Neural crest cell (in vitro differentiated cells): Measurements from ENCODE around the gene ERRFI1. TPM values are rescaled to one million over a fixed set of nuclear protein-coding genes. Genes with fewer than 3 reads are reported as not detected.

Experiments used
- DNase-seq: peaks from one replicate; pipeline ENCODE4 v3.0.0; 2021; ENCODE audit warnings: low read depth, mixed read lengths, low spot score
- H3K27ac Mint-ChIP-seq: one replicate; pipeline ENCODE4 v1.8.0; 2021; ENCODE audit warnings: mild to moderate bottlenecking, mixed read lengths; ENCODE audit not compliant: unreplicated experiment
- H3K27me3 Mint-ChIP-seq: 2 replicates; pipeline ENCODE4 v1.8.0; 2021; ENCODE audit warnings: low read depth, mild to moderate bottlenecking, mixed read lengths
- H3K36me3 Mint-ChIP-seq: 2 replicates; pipeline ENCODE4 v1.8.0; 2021; ENCODE audit warnings: low read depth, mild to moderate bottlenecking, mixed read lengths
- H3K4me1 Mint-ChIP-seq: 2 replicates; pipeline ENCODE4 v1.8.0; 2021; ENCODE audit warnings: mixed read lengths
- H3K4me3 Mint-ChIP-seq: one replicate; pipeline ENCODE4 v1.8.0; 2021; ENCODE audit warnings: mild to moderate bottlenecking, mixed read lengths
- H3K9me3 Mint-ChIP-seq: 2 replicates; pipeline ENCODE4 v1.8.0; 2021; ENCODE audit warnings: mixed read lengths
- total RNA-seq: library from RNA; stranded (reverse); gene quantifications from 2 replicates; pipeline ENCODE4 v1.2.1, GENCODE V29; 2021
- TF ChIP-seq, protein P1 (sequence below): fragments of 200-600 bp; sonication (generic); conservative IDR thresholded peaks from 2 replicates; pipeline ENCODE4 v1.5.0; 2021; ENCODE audit warnings: antibody characterized with exemption, mild to moderate bottlenecking

The ERRFI1 gene
- total RNA-seq, 1 donor from 2014 or later = 23.3 TPM

DNA sequence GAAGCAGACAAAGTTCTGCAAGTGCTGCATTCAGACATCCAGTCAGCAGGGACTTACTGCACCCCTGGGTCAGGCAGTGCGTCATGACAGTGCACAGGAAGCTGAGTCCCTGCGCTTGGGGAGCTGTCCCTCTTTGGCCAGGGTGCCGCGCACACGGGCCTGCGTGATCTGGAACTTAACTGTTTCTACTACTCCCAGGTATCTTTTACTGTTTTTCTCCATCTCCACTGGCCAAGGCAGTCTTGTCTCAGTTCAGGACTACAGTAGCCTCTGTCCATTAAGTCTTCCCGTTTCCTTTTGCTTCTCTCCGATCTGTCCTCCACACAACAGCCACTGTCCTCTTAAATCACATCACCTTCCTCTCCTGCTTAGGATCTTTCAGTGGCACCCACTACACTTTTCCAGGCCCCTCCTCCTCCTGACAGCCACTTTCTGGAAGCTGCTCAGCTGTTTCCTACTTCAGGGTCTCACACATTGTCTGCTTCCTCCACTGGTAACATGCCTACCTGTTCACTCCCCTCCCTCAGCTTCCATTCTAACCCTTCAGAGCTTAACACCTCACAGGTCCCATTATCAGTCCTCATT, 15.9 kb downstream of the ERRFI1 start:
- H3K4me3 Mint-ChIP-seq = no peak overlapping the region
- no peaks in the 10 kb centered on the region for H3K27me3 Mint-ChIP-seq
- TF ChIP-seq, protein P1, sequence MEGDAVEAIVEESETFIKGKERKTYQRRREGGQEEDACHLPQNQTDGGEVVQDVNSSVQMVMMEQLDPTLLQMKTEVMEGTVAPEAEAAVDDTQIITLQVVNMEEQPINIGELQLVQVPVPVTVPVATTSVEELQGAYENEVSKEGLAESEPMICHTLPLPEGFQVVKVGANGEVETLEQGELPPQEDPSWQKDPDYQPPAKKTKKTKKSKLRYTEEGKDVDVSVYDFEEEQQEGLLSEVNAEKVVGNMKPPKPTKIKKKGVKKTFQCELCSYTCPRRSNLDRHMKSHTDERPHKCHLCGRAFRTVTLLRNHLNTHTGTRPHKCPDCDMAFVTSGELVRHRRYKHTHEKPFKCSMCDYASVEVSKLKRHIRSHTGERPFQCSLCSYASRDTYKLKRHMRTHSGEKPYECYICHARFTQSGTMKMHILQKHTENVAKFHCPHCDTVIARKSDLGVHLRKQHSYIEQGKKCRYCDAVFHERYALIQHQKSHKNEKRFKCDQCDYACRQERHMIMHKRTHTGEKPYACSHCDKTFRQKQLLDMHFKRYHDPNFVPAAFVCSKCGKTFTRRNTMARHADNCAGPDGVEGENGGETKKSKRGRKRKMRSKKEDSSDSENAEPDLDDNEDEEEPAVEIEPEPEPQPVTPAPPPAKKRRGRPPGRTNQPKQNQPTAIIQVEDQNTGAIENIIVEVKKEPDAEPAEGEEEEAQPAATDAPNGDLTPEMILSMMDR = no peak
- no peaks in the 10 kb centered on the region for H3K36me3 Mint-ChIP-seq
- no peaks in the 10 kb centered on the region for H3K9me3 Mint-ChIP-seq
- peak overlapping the region; percentile 86 for H3K27ac Mint-ChIP-seq
- H3K4me1 Mint-ChIP-seq = peaks cover 5% of the 10 kb centered on the region
- DNase-seq = no peak

DNA sequence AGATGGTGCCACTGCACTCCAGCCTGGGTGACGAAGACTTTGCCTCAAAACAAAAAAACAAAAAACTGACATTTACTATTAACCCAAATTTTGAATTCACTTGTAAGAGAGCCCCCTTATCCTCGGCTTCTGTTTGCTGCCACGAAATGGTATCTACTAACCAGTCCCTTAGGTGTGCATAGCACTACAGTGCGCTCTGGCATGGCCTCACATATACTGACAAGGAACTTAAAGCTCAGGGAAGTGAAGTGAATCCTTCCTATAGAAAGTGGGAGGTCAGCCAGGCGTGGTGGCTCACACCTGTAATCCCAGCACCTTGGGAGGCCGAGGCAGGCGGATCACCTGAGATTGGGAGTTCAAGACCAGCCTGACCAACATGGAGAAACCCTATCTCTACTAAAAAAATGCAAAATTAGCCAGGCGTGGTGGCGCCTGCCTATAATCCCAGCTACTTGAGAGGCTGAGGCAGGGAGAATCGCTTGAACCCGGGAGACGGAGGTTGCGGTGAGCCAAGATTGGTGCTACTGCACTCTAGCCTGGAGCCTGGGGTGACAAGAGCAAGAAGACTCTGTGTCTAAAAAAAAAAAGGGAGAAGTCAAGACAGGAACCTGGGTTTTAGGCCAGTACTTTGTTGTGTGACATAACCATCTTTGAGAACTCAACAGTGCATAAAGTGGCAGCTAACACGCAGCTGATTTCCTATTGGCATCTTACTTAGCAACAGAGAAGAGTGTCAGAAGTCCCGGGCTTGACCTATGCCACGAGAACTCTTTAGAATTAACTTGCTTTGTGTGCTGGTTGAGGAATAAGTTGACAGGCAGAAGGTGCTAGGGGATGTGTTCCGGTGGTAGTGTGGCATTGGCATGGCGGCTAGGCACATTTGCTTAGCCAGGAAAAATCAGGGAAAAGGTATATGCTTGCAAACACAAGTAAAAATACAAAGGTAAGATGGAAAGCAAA, 16.8 kb downstream of the ERRFI1 start:
- Mint-ChIP-seq H3K9me3 (no peaks in the 10 kb centered on the region), H3K27ac (no peak overlapping the region), H3K27me3 (no peaks in the 10 kb centered on the region), H3K4me3 (no peak overlapping the region), H3K36me3 (no peaks in the 10 kb centered on the region), H3K4me1 (peaks cover 3% of the 10 kb centered on the region)
- no peak for DNase-seq
- TF ChIP-seq, protein P1 = no peak

DNA sequence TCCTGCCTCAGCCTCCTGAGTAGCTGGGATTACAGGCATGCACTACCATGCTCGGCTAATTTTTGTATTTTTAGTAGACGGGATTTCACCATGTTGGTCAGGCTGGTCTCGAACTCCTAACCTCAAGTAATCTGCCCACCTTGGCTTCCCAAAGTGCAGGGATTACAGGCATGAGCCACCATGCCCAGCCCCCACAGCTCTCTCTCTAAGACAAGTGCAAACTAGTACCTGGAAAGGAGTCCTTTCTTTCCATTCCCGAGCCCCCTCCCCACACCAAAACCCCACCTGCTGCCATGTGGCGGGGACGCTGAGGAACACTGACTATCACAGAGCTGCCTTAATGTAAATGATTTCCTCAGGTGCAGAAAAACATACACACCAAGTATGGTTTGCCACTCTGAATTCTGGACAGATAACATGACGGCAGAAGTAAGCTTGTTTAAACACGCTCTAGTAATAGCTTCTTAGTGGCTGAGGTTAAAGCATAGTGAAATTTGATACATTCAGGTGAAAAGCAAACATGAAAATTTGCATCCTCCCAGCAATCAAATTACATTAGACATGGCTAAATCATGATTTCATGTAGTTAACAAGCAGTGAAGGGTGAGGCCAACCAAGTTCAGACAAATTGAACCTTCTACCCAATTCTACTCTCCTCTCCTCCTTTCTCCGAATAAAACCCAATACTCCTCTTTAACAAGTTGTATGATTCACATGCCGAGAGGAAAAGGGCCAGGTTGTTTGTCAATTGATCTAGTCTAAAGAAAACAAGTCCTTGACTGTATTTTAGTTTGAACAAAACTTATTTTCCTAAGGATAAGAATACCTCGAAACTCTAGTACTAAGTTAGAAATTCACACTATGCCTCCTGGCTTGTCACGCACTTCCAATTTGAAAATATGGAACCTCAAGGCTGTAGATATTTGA, 19.8 kb downstream of the ERRFI1 start:
- no peak overlapping the region for H3K27ac Mint-ChIP-seq

DNA sequence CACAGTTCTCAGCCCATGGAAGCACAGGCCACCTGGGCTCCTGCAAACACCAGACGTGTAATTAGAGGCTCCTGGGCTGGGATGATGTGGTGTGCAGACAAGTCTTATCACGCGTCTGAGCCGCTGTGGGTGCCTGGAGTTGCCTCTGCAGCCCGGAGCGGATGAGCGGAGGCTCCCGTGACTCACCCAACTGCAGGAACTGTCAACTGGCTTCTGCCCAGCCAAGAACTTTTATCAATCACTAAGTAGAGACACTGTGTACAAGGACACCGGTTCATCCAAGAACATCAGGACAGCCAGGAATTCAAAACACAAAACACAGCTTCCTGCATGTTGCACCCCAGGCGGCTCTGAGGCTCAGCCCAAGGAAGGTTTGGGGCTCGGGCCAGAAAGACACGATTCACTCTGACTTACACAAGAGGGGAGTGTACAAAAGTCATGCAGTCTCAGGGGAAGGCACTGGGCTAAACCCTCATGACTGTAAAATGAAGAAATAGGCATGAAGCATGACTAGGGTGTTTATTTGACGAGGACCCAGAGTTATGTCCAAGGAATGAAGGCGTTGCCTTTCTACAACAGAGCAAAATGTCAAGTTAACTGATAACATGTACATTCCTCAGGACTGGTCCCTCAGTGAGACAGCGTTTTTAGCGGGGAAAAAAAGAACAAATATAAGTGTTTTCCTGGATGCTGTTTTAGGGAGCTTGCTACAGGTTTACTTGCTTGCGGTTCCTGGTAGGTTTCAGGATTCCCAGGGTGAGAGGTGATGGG, 21.1 kb downstream of the ERRFI1 start:
- TF ChIP-seq, protein P1 = no peak
- DNase-seq = no peak
- Mint-ChIP-seq H3K27me3 (no peaks in the 10 kb centered on the region), H3K4me1 (peaks cover 8% of the 10 kb centered on the region), H3K4me3 (no peak overlapping the region), H3K9me3 (no peaks in the 10 kb centered on the region), H3K36me3 (peaks cover 3% of the 10 kb centered on the region), H3K27ac (peak overlapping the region; percentile 5)

More for the DNA sequence above, 19.8 kb downstream of the ERRFI1 start:
- peaks cover 8% of the 10 kb centered on the region for H3K4me1 Mint-ChIP-seq
- H3K9me3 Mint-ChIP-seq = no peaks in the 10 kb centered on the region
- TF ChIP-seq, protein P1 = no peak
- H3K36me3 Mint-ChIP-seq = peaks cover 3% of the 10 kb centered on the region
- no peak for DNase-seq
- H3K27me3 Mint-ChIP-seq = no peaks in the 10 kb centered on the region
- no peak overlapping the region for H3K4me3 Mint-ChIP-seq
